ENCODE data around the gene ARHGDIB.
A peak's percentile ranks its signal among the peaks of the same experiment; 100 is the strongest.

ARHGDIB gene

DNA sequence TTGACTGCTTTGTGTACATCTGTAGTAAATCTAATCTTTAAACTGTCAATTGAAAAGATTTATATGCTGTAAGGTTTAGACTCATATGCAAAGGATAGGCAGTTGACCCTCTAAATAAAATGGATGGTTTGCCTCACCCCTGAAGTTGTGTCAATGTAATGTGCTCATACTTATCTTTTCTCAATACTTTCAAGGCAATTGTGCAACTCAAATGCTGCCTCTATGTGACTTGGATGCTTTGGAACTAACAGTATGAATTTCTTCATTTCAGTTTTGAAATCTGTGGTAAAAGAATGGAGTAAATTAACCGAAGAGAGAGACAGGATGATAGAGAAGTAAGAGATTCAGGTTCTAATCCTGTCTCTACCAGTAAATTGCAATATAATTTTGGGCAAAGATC lies 21.2 kb upstream of the ARHGDIB start:
- DNase-seq, result no peak

DNA sequence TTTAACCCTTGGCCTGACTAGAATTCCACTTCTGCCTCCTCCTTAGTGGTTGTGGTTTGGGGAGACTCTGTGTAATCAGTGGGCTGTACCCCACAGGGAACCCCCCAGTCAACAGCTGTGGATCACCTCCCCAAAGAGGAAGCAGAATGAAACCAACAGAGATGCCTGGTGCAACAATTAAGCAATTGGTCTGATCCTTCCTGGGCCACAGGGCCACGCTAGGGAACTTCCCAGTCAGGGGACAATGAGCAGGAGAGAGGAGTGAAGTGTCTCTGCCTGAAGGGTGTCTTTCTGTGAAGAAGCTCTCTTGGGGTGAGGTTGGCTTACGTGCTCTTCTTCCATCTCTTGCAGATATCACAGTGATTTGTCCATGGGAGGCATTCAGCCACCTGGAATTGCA lies 19.6 kb upstream of the ARHGDIB start:
- no peak for DNase-seq

DNA sequence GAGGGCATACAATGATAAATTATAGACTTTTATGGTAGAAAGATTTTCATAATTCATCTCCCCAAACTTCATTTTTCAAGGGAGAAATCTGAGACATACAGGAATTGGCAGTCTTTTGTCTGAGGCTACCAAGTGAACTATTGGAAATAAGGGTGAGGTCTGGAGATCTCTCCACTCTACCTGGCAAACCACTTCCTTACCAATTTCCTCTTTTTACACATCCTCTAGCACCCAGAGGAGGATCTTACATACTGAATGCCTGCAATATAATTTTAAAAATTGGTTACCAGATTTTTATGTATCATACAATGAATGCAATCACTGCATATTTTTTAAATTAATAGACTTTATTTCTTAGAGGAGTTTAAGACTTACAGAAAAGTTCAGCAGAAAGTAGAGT lies 18.1 kb upstream of the ARHGDIB start:
- no peak for DNase-seq

DNA sequence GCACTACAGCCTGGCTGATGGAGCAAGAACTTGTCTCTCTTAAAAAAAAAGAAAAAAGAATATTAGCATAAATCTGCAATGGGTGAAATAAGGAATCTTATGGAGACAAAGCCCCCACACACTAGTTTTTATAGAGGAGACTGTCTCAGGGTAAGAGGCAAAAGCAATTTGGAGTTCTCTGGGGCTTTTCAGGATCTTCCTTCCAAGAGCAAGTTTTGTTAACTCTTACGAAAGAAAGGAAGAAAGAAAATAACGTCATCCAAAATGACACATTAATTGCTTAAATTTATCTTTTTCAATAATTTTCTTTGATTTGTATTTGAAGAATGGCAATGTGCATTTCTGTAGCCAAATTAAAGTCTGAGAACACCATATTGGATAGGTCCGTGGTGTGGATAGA lies 15.3 kb upstream of the ARHGDIB start:
- DNase-seq, result no peak

DNA sequence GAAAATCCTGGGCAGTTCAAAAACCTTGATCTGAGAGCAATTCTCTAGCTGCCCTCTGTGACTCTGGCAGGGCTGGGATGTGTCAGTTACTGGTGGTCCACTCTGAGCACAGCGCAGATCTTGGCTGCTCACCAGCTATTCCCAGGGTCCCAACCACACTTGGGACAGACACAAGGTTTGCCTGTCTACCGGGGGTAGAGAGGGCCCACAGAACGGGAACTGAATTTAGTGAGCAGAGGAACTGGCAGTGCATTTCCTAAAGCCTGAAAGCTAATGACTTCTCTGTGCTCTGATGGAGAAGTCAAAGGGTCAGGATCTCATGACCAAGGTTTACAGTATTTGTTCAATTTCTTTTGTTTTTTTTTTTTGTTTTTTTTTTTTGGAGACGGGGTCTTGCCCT lies 14.1 kb upstream of the ARHGDIB start:
- DNase-seq, result no peak

DNA sequence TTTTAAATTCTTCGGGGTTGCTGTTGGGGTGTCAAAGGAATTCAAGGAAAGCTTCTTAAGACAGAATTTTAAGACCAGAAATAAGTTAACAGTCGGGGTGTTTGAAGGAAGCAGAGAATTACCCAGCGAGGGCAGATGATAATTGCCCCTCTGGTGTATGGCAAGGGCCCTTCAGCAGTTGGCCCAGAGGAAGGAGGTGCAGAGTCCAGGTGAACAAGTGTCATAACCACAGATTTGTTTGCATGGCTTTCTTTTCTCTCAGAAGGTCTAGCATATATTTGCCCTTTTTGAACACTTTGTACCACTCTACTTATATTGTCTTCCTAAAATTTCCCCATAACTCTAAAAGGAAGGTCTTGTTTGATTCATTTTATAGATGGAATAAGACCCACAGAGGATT lies 13.2 kb upstream of the ARHGDIB start:
- DNase-seq, result no peak

DNA sequence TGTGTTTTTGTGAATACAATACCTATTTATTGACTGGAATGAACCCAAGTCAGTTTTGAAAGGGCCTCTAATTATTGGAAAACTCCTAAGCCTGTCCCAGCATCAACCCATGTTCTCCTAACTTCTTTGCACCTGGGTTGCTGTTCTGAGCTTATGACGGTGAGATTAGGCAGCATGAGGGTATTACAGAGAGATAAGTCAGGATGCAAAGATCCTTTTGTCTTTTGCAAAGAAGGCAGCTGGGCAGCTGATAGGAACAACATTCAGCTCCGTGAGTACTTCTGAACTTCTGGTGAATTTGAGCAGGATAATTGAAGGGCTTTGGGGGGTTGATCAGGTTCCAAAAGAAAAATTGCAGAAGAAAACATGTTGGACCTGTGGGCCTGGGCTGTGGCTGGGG lies 11.4 kb upstream of the ARHGDIB start, which contains the start of gene PDE6H:
Gene PDE6H, plus strand, starts transcription at position 227 of the 400 bp plus-strand sequence. CDS start 4,971 bp downstream, outside the sequence.
- no peak for DNase-seq

DNA sequence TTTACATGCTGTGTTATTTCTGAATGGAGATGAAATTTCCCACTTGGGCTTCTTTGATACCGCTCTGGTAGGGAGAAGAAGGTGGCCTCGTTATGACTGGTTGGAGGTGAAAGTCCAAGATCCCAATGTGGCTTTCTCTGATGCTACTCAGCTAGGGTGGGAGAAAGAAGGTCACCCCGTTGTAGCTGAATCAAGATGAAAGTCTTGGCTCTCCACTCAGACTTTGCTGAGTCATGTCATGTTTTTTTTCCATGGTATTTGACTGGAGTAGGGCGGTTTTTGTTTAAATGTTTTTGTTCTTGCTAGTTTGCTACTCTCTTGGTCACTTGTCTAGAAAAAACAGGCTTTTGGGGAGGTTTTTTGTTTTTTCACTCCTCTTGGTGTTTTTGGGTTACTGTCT lies 9.1 kb upstream of the ARHGDIB start:
- no peak for DNase-seq

DNA sequence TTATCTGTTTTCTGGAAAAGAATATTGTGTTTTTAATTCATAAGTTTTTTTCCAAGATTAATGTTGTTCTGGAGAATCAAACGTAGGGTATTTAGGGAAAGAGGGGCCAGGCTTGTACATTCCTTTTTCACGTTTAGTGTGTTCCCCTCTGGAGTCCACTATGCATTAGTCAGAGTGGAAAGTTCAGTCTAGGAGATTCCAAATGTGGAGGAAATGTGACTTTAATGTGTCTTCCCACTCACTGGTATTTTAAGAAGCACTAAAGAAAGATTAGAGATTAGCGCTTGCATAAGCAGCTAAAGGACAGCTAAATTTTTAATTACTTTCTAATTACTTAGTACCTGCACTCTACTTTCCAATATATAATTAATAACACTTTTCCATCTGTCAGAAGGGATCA lies 7.1 kb upstream of the ARHGDIB start:
- no peak for DNase-seq

DNA sequence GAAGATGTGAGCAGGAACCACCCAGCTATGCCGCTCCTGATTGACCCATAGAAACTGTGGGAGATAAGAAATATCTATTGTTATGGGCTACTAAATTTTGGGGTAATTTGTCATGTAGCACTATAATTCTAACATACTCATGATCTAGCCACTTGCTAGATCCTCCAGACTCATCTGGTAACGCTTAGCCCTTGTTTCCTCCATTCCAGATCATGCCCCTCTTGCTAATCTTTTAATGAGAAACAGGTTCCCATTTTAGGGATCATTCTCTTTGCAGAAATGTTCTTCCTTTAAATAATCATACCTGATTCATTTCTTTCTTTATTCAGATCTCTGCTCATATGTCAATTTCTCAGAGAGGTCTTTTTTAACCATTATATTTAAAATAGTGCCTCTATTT lies 3.8 kb upstream of the ARHGDIB start:
- no peak for DNase-seq

DNA sequence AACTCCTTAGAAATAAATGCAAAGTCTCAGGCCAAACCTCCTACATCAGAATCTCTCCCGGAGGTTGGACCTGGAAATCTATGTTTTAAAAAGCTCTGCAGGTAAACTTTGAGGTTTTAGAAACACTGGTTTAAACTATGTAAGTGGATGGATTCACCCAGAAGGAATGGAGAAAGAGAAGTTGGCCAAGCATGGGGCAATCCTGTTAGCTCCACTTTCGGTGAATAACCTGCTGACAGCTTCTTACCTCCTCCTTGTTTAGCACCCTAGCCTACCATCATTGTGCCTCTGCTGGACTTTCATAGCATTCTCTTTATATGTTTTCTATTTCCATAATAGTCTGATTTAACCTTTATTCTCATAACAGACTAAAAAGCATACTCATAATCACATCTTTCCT lies 3.0 kb upstream of the ARHGDIB start:
- no peak for DNase-seq

DNA sequence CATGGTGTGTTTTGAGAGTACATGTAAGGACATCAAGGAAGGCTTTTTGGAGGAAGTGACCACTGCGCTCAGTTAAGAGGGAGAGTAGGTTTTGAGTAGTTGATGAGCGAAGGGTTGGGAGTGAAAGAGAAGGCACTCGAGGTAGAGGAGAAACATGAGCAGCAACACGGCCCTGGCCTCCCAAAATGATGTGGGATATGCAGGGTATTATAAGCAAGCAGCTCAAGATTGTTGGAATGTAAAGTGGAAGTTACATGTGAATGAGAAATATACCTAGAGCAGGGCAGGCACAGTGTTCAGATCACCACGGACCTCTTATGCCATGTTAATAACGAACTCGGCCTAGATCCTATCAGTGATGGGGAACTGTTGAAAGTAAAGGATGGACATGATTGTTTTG lies 2.1 kb upstream of the ARHGDIB start:
- DNase-seq, result no peak

DNA sequence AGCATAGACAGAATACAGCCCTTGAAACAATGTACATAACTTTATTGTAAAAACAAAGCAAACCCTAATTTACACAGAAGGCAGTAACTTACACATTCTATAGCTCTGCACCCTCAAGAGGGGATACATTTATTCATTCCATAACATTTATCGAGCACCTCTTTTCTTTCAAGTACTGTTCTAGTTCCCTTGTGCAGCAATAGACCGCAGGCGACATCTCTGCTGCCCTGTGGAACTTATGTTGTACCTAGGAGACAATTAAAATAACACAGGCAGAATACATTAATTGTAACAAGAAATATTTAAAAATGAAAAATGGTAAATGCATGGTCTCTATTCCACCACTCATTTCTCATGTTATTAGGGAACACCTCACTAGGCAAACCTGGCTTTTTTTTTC lies 1.4 kb upstream of the ARHGDIB start:
- no peak for DNase-seq

DNA sequence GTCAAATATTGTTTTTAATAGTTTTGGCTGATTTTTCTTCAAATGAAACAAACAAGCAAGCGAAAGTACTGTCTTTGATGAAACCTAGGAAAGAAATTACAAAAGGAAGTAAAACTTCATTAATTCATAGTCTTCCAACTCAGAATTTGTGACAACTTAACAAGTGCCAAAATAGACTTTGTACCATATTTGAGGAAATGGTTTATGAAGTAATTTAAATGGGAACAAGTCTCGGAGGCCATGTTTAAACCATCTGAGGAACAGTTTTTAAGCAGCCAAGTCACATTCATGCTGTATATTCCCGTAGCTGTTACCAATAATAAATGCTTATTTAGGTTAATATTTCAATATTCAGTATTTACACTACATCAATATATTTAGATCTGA lies 745 bp upstream of the ARHGDIB start:
- no peak for DNase-seq

DNA sequence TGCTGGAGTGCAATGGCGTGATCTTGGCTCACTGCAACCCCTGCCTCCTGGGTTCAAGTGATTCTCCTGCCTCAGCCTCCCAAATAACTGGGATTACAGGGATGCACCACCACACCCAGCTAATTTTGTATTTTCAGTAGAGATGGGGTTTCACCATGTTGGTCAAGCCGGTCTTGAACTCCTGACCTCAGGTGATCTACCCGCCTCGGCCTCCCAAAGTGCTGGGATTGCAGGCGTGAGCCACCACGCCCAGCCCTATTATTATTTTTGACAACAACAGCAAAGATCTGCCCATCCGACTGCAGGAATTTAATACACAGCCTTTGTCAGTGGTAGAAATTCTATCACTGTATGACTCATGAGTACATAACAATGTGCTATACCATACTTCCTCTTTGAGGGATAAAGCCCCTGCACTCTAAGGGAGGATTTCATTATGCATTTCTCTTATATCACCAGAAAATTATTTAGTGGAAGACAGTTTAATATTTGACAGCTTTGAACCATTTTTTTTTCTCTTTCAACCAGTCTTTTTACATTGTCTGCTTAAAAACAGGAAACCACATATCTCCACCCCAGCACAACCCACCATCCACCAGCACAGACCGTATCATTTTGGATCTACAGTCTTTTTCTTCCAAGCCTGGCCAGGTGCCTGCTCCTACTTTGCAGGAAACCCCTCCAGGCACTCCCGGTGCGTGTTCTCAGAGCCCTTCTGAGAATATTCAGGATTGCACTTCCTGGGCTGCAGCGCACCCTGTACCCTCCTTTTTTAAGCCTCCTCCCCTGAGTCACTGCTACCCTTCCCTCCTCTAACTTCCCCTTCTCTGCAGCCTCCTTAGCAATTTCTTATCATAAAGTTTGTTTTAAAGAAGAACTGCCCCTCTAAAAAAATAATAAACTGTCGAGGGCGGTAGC lies 594 bp downstream of the ARHGDIB start:
- DNase-seq, result peak; percentile 83

DNA sequence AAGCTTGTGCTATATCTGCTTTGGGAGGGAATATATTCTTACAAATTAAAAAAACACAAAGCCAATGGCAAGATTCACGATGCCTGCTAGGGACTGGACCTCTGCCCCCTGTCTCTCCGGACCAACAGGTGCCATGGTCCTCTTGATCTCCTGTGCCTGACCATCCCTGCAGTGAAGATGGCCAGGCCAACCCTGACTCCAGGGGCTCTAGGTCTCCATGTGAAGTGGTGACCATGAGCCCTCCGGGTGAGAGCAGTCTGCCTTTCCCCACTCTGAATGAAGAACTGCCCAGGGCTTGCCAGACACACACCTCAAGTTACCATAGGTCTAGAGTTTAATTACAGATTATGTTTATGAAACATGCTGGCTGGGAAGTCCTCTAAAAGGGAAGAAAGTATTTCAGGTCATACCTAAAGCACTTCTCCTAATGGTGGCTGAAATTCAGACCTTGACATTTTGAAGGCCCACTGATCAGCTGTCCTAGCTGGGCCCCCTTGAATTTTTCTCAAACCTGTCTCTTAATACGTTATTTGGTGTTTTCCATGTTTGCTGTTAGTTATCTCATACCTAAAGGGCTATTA lies 1.4 kb downstream of the ARHGDIB start:
- no peak for DNase-seq

DNA sequence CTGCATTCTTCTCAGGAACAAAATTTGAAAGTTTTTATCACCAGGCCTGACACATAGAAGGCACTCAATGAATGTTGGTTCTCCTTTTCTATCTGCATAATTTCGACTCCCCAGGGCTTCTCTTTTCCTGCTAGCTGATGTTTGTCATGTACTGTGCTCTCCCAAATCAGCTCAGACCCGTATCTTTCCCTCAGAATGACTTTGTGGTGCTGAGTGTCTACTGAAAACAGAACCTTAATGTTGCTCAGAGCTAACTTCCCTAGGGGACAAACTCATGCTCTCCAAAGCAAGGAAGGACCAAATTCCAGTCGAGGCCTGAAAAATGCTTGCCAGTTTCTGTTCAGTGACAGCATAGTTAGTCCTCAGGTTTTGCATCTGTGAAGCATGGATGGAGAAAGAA lies 1.9 kb downstream of the ARHGDIB start:
- no peak for DNase-seq

DNA sequence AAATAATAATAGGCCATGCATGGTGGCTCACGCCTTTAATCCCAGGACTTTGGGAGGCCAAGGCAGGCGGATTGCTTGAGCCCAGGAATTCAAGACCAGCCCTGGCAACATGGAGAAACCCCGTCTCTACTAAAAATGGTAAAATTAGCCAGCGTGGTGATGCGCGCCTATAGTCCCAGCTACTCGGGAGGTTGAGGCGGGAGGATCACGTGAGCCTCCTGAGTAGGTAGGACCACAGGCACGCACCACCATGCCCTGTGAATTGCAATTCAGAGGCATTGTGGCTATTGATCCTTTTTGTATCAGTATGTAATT lies 2.3 kb downstream of the ARHGDIB start:
- DNase-seq, result no peak

DNA sequence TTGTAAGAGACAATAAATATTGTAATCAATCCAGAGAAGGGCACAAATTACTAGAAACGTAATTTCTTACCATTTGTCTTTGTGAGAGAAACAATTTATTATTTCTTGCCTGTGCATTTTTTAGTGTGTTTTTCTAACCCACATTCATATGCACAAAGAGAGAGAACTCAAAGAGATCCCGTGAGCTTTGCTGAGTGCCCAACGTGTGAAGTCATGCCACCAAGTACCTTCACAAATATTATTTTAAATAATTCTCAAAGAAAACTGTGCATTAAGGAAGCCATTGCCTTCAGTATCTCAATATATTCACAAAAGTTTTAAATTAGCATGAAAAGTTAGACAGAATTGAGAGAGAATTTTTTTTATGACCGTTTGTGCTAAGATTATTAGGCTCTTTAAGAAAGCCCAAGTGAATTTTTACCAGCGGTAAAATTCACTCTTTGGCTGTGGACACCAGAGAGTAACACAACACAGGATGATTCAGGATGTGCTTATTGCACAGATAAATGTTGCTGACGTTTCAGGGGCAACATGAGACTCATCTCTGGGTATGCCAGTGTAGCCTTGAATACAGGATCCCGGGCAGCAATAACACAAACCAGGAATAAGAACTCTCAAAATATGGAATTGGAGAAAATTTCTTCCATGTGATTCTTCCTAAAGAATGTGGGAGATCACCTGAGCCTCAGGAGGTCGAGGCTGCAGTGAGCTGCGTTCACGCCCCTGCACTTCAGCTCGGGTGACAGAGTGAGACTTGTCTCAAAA lies 2.9 kb downstream of the ARHGDIB start:
- no peak for DNase-seq

DNA sequence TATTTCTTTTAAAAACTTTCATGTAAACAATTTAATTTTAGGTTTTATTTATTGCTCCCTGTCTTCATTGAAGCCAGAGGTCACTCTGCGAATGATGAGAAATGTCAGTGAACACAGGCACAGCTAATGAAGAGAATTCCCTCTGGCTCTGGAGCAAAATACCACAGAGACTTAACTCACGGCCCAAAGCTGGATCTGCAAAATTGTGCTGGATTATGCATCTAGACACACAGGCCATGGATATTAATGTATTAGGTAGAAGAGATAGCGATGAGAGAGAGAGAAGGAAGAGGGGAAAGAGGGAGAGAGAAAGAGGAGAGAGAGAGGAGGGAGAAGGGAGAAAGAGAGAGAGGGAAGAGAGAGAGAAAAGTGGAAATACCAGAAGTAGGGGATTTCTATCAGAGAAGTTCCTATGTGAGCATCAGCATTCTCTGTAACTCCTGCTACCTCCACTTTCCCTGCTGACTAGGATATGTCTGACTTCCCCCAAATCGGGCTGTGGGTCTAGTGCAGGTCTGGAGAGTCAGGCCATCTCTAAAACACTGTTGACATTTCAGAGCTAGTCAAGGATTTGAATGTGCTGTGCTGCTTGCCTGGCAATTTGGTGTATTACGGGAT lies 3.7 kb downstream of the ARHGDIB start:
- DNase-seq, result no peak

DNA sequence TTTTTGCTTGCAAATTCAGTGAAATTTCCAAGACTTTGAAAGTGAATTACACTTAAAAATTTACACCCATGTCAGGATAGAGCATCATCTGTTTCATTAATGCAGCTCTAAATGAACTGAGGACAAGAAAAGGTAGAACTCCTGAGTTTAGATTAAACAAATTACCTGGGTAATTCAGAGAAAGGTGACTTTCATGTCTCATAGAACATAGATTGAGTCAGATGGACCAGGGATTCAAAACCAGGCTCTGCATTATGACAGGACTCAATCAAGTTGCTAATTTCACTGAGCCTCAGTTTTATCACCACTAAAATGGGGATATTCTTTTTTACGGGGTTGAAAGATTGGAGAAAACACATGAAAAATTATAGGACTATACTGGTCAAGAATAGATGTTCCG lies 4.5 kb downstream of the ARHGDIB start:
- no peak for DNase-seq

DNA sequence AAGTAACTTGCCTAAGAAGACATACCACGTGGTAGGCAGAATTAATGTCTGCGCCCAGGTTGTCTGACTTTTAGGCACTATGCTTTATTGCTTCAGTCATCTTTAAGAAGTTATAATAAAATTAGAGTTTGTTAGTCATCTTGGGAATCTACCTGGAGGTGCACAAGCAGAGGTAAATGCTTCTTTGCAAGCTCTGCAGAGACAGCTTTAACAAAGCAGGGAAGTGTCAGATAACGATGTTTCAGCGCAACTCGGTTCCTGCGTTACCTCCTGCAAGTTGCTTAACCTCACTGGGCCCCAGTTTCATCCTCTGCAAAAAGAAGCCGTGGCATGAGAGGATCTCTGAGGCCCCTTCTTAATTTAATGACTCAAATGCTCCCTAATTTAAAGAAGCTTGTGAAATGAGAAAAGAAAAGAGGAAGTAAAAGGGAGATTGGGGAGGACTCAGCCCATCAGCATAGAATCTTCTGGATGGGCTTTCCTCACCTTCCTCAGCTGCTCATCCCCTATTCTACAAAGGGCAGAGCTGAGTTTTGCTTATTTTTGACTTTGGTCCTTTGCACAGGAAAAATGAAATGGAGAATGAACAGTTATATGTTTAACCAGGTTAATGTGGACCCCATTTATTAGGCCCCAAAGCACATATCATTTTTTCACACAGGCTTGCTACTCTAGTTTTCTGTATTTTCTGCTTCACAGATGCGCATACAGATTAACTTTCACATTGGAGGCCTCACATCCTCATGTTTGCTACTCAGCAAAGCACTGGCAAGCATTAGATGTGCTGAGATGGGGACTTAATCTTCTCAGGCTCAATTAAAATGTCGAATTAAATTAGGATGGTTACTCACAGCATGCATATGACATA lies 5.1 kb downstream of the ARHGDIB start:
- no peak for DNase-seq

DNA sequence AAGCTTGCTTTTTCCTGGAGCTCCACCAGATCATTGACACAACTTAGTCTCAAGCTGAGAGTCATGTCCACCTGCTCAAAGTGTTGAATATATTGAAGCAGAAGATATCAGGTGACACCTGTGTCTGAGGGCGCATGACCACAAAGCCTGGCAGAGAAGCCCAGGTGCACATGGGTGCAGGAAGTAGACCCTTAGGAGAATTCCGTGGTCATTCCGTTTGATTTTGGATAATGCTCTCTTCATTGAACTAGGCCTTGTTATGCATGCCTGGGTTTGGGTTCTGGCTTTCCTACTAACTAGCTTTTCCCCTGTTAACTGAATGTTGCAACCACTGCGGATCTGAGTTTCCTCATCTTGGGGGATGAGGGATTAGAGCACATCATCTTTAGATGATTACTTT lies 7.1 kb downstream of the ARHGDIB start:
- no peak for DNase-seq
